Fibroblast of the conjunctiva (primary cell): ENCODE data around the gene STAG3.
"Not testable (repeated sequence)": the region's sequence is repeated elsewhere in the genome, so short reads cannot be mapped to it uniquely, and the experiment has no call there.

Experiments used
- DNase-seq: peaks from one replicate; pipeline ENCODE4 v3.0.0-alpha.2; 2010; ENCODE audit warnings: low read depth

Gene STAG3, protein sequence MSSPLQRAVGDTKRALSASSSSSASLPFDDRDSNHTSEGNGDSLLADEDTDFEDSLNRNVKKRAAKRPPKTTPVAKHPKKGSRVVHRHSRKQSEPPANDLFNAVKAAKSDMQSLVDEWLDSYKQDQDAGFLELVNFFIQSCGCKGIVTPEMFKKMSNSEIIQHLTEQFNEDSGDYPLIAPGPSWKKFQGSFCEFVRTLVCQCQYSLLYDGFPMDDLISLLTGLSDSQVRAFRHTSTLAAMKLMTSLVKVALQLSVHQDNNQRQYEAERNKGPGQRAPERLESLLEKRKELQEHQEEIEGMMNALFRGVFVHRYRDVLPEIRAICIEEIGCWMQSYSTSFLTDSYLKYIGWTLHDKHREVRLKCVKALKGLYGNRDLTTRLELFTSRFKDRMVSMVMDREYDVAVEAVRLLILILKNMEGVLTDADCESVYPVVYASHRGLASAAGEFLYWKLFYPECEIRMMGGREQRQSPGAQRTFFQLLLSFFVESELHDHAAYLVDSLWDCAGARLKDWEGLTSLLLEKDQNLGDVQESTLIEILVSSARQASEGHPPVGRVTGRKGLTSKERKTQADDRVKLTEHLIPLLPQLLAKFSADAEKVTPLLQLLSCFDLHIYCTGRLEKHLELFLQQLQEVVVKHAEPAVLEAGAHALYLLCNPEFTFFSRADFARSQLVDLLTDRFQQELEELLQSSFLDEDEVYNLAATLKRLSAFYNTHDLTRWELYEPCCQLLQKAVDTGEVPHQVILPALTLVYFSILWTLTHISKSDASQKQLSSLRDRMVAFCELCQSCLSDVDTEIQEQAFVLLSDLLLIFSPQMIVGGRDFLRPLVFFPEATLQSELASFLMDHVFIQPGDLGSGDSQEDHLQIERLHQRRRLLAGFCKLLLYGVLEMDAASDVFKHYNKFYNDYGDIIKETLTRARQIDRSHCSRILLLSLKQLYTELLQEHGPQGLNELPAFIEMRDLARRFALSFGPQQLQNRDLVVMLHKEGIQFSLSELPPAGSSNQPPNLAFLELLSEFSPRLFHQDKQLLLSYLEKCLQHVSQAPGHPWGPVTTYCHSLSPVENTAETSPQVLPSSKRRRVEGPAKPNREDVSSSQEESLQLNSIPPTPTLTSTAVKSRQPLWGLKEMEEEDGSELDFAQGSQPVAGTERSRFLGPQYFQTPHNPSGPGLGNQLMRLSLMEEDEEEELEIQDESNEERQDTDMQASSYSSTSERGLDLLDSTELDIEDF

DNA sequence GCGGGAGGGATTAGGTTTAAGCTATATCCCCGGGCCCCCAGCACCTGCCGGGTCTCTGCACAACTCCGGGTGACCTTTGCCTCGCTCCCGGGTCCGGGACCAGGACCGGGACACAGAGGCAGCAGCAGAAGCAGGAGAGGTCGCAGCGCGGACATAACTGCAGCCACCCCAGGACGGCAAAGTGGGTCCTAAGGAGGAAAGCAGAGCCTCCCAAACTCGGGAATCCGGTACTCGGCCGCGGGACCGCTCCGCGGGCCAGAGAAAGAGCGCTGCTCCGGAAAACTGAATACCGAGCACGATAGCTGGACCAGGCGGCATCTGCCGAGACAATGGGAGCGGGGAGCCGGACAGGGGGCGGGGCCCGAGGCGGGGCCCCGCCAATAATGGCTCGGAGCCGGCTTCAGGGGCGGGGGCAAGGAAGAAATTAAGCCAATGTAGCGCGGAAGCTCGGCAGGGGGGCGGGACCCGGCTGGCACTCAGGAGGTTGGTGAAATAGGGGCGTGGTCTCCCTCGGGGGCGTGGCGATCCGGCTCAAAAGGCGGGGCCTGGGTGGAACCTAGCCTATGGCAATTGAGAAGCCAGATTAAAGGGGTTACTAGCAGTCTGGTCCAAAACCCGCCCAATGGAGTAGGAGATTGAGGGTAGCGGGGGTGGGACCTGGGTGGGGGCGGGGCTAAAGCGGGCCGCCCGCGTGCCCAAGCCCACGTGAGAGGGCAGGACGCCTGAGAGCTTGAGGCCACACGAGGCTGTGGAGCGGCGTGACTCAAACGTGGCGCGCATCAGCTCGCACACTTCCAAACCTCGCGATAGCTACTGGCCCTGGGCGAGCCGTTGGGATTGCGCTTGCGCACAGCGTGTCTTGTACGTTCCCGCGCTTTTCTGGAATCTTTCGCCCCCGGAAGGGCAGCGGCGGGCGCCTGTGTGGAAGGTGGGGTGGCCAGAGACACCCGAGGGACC, at the start of gene STAG3, which contains the start of gene GPC2:
Gene STAG3 (plus strand): TSS at position 874 of the 957 bp plus-strand sequence. CDS start 2,639 bp downstream, outside the sequence.
Gene GPC2 (minus strand): TSS at position 337 of the 957 bp plus-strand sequence. CDS start 182 bp downstream, at position 155.
- DNase-seq = peak; percentile 92

DNA sequence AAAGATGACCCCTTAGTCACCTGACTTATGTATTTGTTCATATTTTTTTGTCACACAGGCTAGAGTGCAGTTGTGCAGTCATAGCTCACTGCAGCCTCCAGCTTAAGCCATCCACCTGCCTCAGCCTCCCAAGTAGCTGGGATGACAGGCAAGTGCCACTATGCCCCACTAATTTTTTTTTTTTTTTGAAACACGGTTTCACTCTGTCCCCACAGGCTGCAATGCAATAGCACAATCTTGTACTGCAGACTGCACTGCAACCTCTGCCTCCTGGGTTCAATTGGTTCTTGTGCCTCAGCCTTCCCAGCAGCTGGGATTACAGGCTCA, 49.1 kb upstream of the STAG3 start:
- no peak for DNase-seq

DNA sequence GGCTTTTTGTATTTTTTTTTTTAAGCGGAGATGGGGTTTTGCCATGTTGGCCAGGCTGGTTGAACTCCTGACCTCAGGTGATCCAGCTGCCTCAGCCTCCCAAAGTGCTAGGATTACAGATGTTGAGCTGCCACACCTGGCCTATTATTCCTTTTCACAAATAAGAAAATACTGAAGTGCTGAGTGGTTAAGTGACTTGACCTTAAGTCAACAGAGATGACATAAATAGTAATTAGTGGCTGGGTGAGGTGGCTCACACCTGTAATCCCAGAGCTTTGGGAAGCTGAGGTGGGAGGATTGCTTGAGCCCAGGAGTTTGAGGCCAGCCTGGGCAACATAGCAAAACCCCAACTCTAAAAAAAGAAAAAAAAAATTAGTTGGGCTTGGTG, 47.5 kb upstream of the STAG3 start:
- DNase-seq = not testable (repeated sequence)

DNA sequence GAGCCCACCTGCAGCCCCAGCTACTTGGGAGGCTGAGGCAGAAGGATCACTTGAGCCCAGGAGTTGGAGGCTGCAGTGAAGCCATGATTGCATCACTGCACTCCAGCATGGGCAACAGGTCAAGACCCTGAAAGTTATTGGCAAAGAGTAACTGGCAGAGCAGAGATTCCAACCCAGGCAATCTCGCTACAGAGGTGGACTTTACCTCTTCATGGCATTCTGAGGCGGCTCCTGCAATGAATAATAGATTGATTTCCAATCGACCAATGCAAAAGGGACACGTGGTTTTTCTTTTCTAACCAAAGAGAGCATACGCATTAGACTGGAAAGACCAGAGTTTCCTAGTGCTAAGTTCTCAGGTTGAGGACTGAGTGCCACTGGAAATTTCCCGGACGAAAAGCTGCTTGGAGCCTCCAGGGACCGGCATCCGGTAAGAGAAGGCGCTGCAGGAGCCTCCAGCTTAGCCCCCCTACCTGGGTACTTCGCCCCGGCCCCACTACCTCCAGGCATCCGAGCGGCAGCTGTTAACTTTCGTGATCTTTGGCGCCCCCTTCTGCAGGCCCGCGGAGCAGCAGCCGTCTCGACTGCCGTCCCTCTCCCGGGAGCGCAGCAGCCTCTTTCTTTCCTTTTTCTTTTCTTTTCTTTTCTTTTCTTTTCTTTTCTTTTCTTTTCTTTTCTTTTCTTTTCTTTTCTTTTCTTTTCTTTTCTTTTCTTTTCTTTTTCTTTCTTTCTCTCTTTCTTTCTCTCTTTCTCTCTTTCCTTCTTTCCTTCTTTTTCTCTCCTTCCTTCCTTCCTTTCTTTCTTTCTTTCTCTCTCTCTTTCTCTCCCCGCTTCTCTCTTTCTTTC, 46.9 kb upstream of the STAG3 start:
- no peak for DNase-seq

DNA sequence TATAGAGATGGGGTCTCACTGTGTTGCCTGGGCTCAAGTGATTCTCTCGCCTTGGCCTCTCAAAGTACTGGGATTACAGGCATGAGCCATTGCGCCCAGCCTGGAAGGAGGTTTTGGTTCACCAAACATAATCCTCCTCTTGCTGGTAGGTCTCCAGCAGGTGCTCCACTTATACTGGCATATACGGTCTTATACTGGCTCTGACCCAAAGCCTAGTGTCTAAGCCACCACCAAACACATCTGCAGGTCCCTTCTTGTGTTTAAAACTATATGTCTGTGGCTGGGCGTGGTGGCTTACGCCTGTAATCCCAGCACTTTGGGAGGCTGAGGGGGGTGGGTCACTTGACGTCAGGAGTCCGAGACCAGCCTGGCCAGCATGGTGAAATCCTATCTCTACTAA, 45.6 kb upstream of the STAG3 start:
- no peak for DNase-seq

DNA sequence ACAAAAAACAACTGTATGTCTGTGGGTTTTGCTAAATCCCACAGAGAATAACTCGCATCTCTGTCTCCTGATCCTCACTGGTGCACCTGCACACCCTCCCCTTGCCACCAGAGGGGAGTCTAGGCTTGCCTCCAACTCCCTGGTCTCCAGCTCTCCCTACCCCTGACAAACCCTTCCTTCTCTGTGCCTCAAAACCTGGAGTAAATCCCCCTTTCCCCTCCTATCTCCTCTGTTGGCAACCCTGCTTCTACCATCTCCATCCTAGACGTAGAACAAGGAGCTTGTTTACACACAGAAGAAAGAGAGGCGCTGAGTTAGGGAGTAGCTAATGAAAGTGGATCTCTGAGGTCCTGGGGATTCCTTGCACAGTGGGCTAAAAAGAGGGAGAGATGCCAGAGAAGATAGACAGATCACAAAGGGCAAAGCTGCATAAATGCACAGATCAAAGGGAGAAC, 45.0 kb upstream of the STAG3 start:
- DNase-seq = peak; percentile 45

DNA sequence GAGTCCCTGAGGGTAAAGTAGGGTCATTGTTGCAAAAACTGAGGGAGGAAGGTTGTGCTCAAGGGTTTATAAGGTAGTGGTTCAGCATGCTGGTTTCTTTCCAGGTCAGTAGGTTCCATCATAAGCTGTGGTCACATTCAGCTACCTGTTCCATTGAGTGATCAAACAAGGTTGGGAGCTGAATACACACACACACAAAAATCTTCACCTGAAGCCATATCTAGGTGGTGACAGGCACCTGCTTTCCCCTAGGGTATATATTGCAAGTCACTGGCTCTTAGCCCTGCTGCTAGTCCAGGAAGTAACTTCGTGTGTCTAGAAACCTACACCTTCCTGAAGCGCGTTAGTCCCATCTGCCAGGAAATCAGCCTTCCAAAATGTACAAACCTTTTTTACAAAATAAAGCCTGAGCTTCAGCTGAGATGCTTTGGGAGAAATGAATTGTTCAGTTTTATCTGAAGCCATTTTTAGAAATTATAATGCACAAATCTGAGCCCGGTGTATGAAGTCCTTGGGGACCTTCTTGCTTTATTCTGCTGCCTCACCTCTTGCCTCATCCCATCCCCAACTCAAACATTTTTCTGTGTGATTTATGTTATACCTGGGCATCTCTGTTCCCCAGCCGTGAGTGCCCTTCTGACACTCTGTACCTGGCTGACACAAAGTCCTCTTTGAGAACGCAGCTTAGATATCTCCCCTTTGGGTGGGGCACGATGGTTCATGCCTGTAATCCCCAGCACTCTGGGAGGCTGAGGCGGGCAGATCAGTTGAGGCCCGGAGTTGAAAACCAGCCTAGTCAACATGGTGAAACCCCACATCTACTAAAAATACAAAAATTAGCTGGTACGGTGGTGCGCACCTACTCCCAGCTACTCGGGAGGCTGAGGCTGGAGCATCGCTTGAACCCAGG, 39.6 kb upstream of the STAG3 start:
- DNase-seq = no peak

DNA sequence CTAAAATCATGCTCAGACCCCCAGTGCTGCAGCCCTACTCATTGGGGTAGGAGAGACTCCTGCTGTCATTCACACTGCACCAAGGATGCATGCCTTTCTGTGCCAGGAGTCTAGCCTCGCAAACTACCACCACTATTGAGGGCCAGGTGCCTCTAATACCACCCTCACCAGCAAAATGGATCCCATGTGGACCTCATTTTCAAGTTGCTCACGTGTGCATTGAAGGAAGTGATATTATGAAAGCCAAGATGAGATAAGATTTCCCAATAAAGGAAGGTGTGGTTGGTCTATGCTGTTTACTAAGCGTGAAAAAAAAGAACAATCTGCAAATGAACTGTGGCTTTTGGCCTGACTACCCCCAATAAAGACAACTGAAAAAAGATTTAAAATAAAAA, 36.2 kb upstream of the STAG3 start:
- DNase-seq = no peak

DNA sequence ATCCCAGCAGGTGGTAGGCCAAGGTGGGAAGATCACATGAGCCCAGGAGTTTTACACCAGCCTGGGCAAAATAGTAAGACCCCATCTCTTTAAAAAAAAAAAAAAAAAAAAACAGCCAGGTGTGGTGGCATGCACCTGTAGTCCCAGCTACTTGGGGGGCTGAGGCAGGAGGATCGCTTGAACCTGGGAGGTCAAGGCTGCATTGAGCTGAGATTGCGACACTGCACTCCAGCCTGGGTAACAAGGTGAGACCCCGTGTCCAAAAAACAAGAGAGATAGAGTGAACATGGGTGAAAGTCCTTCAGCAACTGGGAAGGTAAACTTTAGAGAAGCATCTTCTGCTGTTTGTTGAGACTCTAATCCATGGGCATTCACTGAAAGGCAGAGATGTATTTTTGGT, 35.3 kb upstream of the STAG3 start:
- DNase-seq = no peak

DNA sequence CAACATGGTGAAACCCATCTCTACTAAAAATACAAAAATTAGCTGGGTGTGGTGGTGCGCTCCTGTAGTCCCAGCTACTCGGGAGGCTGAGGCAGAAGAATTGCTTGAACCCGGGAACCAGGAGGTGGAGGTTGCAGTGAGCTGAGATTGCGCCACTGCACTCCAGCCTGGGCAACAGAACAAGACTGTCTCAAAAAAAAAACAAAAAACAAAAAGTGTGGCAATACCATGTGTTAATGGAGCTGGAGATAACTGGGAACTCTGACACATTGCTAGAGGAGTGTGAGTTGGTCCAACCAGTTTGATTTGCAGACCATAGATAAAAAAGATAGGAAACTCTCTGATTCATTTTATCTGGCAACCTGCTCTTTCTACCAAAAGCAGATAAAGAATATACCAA, 31.4 kb upstream of the STAG3 start:
- DNase-seq = not testable (repeated sequence)

DNA sequence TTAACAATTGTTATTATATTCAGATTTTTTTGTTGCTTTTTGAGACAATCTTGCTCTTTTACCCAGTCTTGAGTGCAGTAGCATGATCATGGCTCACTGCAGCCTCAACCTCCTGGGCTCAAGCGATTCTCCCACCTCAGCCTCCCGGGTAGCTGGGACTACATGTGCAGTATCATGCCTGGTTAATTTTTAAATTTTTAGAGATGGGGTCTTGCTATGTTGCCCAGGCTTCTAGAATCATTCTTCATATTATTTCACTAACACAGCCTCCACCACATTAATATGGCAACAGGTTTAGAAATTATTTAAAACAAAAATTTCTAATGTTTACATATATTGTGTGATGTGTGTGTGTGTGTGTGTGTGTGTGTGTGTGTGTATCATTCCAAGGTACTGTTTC, 30.4 kb upstream of the STAG3 start:
- no peak for DNase-seq

DNA sequence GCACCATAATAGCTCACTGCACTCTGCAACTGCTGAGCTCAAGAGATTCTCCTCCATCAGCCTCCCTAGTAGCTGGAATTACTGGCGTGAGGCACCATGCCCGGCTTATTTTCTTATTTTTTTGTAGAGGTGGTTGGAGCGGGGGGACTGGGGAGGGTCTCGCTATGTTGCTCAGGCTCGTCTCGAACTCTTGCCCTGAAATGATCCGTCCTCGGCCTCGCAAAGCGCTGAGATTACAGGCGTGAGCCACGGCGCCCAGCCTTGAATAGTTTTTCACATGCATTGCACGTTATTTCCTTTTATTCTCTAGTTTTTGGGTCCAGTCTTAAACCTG, 29.5 kb upstream of the STAG3 start:
- no peak for DNase-seq

DNA sequence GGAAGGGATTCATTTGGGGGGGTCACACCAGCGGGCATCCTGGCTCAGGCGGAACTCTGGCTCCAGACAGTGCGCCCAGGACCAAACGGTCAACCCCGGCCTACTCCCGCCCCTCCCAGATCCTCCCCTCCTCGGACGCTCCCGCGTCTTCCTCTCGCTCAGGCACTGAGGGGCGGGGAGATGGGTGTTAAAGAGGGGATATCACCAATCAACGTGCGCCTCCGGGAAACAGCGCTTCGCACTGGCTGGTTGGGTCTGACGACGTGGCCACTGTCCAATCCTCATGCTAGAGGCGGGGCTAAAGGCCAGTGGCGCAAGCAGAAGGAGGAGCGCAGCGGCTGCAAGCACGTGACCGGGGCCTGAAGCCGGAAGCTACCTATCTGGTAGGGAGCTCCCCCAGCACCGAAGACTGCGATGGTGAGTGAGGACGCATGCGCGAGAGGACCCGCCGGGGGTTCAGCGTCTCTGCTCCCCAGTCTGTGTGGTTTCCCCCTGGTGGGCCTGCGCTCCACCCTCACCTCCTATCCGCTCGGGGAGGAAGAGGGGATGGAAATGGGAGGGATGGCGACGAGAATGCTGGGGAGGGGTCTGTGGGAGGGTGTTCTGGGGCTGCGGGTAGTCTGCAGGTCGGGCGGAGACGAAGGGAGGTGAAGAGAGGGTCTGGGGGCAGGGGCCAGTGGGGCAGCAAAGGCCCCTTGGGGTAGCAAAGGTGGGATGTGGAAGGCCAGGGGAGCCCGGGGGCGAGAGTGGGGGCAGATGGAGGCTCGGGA, 29.0 kb upstream of the STAG3 start, which contains the start of gene LAMTOR4:
Gene LAMTOR4 (plus strand): TSS at position 360 of the 770 bp plus-strand sequence. CDS start 55 bp downstream, at position 415.
- DNase-seq = peak; percentile 99

DNA sequence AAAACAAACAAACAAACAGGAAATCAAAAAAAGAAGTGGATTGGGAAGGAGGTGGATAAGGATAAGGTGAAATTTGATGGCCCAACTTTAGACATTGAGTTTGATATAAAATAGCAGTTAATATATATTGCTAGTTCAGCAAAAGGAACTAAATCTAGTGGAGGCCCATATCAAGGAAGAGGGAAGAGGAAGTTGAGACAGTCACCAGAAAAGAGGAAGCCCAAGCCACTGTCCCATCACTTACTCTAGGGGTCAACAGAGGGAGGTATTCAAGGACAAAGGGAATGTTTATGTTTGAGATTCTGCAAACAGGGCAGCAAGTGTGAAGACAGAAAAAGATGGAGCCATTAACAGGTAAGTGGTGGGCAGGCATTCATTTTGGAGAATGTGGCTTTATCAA, 25.3 kb upstream of the STAG3 start:
- DNase-seq = no peak

DNA sequence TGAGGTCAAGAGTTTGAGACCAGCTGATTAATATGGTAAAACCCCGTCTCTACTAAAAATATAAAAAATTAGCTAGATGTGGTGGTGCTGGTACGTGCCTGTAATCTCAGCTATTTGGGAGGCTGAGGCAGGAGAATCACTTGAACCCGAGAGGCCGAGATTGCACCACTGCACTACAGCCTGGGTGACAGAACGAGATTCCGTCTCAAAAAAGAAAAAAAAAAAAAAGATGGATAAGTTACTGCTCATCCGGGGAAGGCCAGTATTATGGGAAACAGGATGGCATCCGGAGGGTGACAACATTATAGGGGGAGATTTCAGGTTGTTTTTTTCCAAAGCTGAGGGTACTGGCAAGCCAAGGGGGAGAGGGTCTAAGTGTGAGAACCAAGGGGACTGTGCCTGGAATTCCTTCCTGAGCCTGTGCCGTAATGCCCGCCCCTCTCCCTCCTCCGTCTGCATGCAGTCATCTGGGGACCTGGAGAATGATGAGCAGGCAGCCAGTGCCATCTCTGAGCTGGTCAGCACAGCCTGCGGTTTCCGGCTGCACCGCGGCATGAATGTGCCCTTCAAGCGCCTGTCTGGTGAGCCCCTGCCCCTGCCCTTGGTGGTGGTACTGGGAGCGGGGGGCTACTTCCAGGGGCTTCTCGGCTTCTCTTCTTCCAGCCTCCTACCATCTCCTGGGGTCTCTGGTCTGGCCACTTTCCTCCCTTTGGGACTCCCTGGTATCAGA, 24.6 kb upstream of the STAG3 start:
- DNase-seq = no peak

DNA sequence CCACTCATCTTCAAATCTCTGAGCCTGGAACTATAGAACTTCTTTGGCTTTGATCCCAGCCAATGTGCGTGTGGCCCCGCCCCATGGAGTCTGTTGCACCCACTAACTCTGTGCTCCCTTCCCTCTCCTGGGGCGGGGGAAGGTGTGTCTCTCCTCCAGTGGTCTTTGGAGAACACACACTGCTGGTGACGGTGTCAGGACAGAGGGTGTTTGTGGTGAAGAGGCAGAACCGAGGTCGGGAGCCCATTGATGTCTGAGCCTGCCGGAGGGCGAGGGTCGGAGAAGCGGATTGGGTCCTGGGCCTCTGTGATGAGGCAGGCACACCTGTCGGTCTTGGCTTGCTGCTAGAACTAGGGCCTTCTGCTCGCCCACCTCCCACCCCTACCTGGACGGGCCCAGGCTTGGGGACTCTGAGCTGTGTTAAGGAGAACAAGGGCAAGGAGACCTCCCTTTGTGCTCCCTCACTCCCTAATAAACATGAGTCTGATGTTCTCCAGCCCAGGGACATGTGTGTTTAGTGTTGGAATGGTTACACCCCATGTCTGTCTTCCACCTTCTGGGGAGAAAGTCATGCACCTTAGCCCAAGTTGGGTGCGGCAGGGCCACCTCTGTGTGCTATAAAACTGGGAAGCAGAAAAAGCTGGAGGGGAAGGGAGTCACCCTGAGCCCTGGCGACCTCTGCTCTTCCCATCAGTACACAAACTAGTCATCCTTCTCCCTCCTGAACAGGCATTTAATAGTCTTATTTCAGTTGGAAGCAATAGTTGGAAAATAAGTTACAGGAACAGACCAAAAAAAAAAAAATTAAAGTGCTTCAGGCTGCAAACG, 23.8 kb upstream of the STAG3 start:
- DNase-seq = no peak
